HT1080 (cell line): ENCODE data around the gene ACTN2. TPM values are rescaled to one million over a fixed set of nuclear protein-coding genes. Genes with fewer than 3 reads are reported as not detected.
"Not testable (repeated sequence)": the region's sequence is repeated elsewhere in the genome, so short reads cannot be mapped to it uniquely, and the experiment has no call there.

Source experiments
- DNase-seq: peaks from one replicate; pipeline ENCODE4 v3.0.0-alpha.2; 2015; ENCODE audit warnings: low read depth
- polyA plus RNA-seq, 2 experiments: library from polyadenylated mRNA; depleted of rRNA; stranded (reverse); fragments of >200 nt; gene quantifications; 2 replicates each; pipeline ENCODE4 v1.2.3, GENCODE V29; 2015
- total RNA-seq: library from RNA; depleted of rRNA; stranded (reverse); fragments of >200 nt; shearing (Covaris generic); gene quantifications from 2 replicates; pipeline ENCODE4 v1.2.3, GENCODE V29; 2014; rRNA removed

Gene ACTN2
- total RNA-seq = 9.1 and 11.8 TPM in 2 replicates
- 2.5 and 3.7 TPM in 2 replicates for polyA plus RNA-seq (2015; cell fraction: cytosol; rRNA removed)
- 0.55 and 1.5 TPM in 2 replicates for polyA plus RNA-seq (2015; cell fraction: nucleus; rRNA removed)

DNA sequence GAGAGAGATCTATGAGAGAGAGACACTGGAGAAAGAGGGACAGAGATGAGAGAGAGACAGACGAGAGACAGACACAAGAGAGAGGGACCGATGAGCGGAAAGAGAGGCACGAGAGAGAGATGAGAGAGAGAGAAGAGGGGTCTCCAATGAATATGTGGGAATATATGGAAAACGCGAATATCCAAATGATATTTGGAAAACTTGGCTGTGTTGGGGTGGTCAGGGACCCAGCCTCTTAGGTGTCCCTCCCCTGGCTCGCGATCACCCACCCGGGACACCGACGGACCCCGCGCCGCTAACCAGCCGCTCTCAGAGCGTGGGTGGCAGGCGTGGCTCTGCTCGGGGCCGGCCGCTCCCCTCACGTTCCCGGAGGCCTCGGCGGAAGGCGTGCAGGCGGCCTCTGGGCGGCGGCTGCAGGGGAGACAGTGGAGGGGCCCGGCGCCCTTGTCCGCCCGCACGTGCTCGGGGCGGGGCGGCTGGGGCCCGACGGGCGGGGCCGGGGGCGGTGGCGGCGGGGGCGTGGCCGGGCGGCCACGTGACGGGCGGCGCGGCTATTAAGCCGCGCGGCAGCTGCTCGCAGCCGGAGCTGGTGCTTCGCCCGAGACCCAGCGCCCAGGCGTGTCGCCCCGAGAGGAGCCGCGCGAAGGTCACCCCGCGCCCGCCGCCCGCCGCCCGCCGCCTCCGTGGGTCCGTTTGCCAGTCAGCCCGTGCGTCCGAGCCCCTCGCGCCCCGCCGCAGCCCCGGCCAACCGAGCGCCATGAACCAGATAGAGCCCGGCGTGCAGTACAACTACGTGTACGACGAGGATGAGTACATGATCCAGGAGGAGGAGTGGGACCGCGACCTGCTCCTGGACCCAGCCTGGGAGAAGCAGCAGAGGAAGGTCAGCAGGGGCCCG lies at the start of gene ACTN2:
TSS of gene ACTN2 (plus strand) at position 583 of the 898 bp plus-strand sequence. CDS start at position 758, 175 bp downstream.
- DNase-seq = no peak

GRCh38 chr1:236638945-236639344 lies 47.4 kb upstream of the ACTN2 start:
- DNase-seq = no peak

DNA sequence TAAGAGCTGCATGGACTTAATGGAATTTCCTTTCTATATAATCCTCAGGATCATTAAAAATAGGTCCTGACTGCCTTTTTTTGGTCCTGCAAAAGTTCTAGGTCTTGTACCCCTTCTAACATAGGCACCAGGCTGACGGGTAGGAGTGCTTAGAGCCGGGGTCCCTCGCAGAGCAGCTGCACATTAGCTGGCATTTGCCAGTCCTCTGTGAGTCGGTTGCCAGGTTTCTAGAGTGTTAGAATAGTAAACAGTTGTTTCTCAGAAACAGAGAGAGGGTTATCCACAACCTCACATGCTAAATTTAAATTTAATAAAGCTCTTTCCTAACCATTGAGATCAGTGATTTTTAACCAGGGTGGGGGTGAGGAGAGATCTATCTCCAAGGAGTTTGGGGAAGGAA lies 46.6 kb upstream of the ACTN2 start:
- no peak for DNase-seq

- DNase-seq = no peak
Measured at GRCh38 chr1:236642763-236643162, 43.5 kb upstream of the ACTN2 start.

- DNase-seq = no peak
Measured at GRCh38 chr1:236645016-236645680, 41.2 kb upstream of the ACTN2 start.

DNA sequence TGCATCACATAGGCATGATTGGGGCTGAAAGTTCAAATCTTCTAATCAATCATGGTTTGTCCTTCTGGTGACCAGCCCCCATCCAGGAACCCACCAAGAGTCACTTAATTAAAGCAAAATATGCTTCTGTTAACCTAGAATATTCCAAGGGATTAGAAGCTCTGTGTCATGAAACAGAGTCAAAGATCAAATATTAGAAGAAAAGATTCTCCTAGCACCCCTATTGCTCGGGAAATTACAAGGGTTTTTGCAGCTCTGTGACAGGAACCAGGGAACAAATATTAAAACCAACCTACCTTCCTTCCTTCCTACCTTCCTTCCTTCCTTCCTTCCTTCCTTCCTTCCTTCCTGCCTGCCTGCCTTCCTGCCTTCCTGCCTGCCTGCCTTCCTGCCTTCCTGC lies 31.8 kb upstream of the ACTN2 start:
- DNase-seq = no peak

GRCh38 chr1:236654957-236655356 lies 31.3 kb upstream of the ACTN2 start:
- DNase-seq = no peak

DNA sequence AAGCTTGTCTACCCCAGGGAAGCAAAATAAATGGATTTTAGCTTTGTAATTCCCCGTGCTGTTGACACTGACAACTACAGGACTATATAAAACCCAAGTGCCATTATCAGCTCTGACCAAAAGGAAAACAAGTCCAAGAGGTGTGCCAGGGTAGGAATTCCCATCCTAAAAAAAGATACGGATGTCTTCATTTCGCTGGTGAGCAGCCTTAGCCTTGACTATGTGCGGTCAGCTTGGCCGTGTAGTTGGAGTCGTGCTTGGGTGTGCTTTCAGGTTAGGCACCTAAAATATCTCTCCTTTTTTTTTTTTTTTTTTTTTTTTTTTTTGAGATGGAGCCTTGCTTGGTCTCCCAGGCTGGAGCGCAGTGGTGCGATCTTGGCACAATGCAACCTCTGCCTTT lies 28.9 kb upstream of the ACTN2 start:
- DNase-seq = no peak

- no peak for DNase-seq
Measured at GRCh38 chr1:236659792-236660587, 26.3 kb upstream of the ACTN2 start.

DNA sequence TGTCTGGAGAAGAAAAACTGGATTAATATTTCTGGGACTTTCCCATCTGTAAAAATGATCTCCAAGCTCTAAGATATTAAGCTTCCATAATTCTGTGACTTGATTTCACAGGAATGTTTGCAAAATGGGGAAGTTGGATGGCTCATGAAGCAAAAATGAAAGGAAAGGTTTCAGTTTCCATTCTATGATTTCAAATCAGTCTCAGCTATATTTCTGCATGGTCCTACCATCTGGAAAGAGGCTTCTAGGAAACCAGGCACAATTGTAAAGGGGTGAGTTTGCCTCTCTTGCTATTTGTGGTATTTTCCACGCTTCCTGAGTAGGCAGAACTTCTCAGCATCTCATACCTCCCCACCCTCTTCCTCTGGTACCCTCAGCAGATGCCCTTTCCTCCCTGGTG lies 22.4 kb upstream of the ACTN2 start:
- DNase-seq = peak; percentile 20

GRCh38 chr1:236668909-236669308 lies 17.4 kb upstream of the ACTN2 start:
- DNase-seq = not testable (repeated sequence)

GRCh38 chr1:236670060-236670459 lies 16.2 kb upstream of the ACTN2 start:
- DNase-seq = no peak

GRCh38 chr1:236673289-236673919 lies 12.9 kb upstream of the ACTN2 start:
- DNase-seq = no peak

DNA sequence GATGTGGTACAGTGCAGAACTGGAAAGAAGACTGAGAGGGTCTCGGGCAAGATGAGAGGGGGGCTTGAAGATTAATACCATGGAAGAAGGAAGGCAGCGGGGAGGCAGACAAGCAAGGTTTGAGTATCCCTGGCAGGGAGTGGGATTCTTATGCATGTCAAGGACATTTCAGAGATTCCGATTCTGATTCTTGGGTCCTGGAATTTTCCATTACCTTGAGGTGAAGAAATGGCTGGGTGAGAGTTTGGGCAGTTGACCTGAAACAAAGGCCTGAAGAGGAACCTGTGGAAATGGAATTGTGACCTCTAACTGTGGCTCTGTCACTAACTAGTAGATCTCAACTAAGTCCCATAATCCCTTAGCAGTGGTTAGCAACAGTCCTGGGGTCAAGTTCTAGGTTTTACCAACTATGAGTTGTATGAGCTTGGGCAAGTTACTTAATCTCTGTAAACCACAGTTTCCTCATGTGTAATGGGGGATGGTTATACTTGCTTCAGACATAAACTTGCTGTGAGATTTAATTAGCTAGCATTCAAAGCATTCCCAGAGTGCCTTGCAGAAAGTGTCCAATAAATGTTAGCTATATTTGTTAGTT lies 8.6 kb upstream of the ACTN2 start:
- DNase-seq = peak; percentile 52

DNA sequence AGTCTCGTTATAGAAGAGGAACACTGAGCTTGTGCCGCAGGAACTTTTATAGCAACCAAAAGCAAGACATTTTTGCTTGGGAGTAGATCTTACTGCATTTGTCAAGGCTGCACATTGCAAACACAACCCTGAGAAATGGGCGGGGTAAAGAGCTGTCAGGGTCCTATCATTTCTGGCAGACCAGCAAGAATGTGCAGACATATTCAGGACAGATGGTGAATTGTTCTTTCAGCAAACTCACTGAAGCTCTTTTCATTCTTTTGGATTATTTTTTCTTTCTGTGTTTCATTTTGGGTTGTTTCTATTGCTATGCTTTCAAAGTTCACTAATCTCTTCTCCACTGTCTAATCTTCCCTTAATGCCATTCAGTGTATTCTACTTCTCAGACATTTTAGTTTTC lies 5.1 kb upstream of the ACTN2 start:
- DNase-seq = no peak

GRCh38 chr1:236685205-236685916 lies 938 bp upstream of the ACTN2 start:
- DNase-seq = no peak

DNA sequence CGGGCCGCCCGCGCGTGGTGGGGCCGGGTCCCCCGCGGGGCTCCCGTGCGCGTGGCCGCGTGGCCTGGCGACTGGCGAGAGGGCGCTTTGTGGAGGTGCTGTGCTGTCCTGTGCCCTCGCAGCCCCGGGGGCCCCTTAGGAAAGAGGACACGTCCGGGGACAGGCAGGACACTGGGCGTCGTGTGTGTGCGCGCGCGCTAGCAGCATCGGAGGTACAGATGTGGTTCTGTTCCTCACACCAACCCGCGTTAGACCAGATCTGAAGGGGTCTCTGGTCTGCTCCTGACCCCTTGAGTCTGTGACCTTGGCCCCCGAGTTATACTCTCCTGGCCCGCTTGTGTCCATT lies 489 bp downstream of the ACTN2 start:
- no peak for DNase-seq

- no peak for DNase-seq
Measured at GRCh38 chr1:236687273-236687672, 974 bp downstream of the ACTN2 start.

DNA sequence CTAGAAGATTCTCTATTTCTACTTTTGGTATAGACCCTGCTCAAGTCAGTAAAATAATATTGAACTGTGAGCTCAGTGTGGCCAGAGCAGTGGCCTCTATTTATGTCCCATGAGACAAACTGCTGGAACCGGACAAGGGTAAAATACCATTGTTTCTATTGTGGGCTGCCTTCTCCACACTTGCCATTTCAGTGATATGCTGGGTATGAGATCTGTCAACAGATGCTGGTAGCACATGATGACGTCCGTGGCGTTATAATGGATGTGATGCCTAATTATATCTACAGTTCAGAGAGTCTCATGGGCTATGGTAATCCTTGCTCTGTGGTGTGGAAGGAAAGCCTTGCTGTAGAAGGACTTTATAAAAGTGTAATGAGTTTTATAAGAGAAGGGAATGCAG lies 2.4 kb downstream of the ACTN2 start:
- no peak for DNase-seq
